Raji (cell line): ENCODE results near the gene PRRG2.

Experiments used
- POLR2A ChIP-seq: IDR thresholded peaks from 2 replicates; pipeline ENCODE4 v1.6.1; 2011; ENCODE audit warnings: low read depth, low read length, control low read depth; ENCODE audit not compliant: insufficient read depth

The PRRG2 gene

DNA sequence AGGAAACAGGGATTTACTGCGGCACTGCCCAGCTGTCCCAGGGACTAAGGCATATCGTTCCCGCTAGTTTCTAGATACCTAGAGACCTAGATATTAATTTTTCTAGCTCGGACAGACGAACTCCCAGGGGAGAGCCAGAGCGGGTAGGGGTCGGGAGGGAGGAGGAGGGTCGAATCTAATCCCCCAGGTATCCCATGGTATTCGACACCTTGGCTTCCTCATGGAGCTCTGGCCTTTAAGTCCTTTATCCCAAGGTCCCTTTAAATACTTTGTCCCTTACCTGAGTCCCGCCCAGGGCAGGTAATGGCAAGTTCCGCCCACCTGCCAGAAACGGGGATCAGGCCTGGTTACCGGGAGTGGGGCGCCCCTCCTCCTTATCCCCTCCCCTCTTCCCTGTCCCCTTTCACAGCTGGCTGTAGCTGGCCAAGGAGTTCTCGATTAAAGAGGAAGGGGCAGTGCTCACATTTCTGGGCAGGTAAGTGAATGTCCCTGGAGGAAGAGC, at the start of gene PRRG2:
Gene PRRG2, plus strand, starts transcription at position 310 of the 502 bp plus-strand sequence. CDS start 1,904 bp downstream, outside the sequence.
- TF ChIP-seq POLR2A: no peak

DNA sequence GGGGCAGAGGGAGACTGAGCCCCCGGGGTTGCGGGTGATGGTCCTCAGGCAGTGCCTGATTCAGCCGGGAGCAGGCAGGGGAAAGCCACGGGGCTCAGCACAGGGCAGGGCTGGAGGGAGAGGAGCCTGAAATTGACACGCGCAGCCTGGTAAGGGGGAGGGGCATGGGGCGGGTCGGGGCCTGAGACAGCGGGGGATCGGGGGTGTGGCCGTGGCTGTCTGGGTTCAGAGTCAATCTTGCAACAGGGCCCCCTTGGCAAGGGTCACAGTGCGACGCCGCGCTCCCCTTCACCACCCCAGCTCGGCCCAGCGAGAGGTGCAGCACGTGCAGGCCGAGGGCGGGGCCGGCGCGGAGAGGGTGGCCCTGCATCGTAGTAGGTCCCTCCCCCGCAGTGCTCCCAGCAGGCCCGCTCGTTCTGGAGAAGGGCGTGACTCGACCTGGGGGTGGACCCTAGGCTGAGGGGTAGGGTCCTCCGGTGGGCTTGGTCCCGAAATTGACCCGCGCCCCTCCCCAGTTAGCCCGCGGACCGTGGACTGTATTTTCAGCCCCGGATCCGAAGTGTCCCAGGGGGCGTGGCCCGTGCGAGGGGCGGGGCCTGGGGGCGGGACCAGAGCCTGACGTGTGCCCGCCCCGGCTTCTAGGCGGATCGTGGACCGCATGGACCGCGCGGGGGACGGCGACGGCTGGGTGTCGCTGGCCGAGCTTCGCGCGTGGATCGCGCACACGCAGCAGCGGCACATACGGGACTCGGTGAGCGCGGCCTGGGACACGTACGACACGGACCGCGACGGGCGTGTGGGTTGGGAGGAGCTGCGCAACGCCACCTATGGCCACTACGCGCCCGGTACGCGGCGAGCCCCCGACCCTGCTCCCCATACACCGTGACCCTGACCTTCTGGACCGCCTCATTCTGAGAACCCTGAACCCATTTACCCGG, 47.3 kb upstream of the PRRG2 start:
- TF ChIP-seq POLR2A: no peak

DNA sequence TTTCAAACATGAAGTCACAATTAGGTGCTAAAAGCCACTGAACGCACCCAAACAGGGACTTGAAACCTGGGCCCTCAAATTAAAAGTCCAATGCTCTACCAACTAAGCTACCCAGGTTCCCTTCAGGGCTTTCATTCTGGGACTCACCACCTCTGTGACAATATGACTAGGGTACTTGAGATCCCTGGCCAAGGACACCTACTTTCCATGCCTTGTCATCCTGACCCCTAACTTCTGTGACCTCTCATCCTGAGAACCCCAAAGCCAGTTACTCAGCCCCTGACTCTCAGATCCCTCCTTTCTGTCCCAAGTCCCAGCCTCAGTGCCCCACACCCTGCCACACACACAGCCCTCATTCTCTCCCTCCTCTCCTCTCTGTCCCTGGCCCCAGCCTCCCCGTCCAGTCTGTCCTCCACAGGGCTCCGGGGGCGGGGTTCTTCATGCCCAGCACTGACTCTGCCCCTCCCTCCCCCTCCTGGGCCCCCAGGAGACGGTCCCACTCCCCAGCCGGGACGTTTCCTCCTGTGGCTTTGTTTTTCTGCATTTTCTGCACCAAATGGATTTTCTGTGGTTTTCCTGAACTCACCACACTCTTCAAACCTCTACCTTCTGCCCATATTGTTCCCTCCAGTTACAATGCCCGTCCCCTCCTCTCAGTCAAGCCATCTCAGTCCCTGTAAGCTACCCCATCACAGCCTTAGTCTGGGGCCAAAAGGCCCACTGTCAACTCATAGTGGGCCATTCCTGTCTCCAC, 46.3 kb upstream of the PRRG2 start:
- no peak for TF ChIP-seq POLR2A

DNA sequence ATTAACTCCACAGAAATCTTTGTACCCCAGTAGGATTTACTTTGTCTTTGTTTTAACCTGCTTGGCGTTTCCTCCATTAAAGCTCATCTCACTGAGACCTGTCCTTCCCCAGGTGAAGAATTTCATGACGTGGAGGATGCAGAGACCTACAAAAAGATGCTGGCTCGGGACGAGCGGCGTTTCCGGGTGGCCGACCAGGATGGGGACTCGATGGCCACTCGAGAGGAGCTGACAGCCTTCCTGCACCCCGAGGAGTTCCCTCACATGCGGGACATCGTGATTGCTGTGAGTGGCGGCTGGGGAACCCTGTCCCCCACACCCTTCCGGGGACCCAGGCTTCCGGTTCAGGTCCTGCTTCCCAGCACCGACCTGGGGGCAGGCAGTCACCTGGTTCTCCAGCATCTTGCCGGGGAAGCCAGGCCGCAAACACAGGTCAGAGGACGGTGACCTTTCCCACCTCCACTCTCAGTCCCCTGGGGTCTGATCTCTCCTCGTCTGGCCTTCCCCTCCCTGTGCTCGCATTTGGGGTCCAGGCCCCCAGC, 44.1 kb upstream of the PRRG2 start:
- TF ChIP-seq POLR2A: no peak

DNA sequence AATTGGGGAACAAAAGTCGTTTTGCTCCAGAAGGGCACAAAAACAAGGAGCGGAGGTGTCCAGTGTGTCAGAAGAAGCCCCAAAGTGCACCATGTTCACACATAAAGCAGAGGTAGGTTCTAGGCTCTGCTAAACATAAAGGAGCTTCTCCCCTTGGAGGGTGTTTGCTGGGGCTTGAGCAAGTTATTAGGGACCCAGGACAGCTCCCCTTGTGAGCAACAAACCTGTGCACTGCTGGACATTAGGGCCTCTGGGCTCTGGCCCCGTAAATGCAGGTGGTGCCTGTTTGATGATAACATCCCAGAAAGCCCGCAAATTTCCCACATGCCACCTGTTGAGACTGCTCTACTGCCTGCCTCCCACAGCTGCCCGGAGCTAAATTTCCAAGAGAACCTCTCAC, 42.5 kb upstream of the PRRG2 start:
- no peak for TF ChIP-seq POLR2A

DNA sequence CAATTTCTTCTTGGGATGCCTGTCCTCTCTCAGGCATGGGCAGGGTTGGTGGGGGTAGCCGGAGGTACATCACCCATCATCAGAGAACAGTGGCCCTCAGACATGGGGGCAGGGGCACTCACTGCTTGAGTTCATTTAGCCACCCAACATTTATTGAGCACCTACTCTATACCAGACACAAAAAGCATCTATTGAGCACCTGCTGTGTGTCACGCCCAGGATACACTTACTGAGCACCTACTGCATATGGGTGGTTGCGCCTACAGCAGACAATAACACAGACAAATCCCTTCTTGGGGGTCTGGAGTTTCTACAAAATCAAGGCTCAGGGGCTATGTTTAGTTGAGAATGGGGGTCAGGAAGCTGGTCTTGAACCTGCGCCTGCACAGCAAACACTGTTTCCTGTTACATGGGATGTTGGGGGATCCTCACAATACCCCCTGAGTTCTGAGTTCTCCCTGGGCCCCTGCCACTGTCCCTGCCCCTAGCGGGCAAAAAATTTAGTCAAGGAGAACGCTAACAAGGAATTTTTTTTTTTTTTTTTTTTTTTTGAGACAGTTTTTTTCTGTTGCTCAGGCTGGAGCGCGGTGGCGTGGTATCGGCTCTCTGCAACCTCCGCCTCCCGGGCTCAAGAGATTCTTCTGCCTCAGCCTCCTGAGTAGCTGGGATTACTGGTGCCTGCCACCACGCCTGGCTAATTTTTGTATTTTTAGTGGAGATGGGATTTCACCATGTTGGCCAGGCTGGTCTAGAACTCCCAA, 41.7 kb upstream of the PRRG2 start:
- TF ChIP-seq POLR2A: no peak

DNA sequence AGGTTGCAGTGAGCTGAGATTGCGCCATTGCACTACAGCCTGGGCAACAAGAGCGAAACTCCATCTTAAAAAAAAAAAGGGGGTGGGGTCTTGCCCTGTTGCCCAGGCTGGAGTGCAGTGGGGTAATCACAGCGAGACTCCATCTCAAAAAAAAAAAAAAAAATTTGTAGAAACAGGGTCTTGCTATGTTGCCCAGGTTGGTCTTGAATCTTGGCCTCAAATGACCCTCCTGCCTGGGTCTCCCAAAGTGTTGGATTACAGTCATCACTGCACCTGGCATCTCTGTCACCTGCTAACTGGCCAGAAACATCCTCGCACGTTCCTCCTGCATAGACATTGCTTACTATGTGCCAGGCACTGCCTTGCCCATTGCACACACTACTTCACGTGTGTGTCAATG, 39.2 kb upstream of the PRRG2 start:
- TF ChIP-seq POLR2A: no peak

DNA sequence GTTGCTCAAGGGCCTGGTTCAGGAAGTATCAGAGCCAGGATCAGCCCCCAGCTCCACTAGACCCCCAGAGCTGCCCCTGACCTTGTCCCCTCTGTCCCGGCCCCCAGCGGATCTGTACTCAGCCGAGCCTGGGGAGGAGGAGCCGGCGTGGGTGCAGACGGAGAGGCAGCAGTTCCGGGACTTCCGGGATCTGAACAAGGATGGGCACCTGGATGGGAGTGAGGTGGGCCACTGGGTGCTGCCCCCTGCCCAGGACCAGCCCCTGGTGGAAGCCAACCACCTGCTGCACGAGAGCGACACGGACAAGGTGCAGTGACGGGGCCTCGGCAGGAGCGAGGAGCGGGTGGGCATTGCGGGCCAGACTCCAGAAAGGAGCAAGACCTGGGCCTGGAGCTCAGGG, 38.7 kb upstream of the PRRG2 start:
- no peak for TF ChIP-seq POLR2A

DNA sequence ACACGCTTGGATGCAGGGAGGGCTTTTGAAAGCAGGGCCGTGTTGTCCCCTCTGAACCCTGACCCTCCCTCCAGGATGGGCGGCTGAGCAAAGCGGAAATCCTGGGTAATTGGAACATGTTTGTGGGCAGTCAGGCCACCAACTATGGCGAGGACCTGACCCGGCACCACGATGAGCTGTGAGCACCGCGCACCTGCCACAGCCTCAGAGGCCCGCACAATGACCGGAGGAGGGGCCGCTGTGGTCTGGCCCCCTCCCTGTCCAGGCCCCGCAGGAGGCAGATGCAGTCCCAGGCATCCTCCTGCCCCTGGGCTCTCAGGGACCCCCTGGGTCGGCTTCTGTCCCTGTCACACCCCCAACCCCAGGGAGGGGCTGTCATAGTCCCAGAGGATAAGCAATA, 38.1 kb upstream of the PRRG2 start:
- TF ChIP-seq POLR2A: no peak

DNA sequence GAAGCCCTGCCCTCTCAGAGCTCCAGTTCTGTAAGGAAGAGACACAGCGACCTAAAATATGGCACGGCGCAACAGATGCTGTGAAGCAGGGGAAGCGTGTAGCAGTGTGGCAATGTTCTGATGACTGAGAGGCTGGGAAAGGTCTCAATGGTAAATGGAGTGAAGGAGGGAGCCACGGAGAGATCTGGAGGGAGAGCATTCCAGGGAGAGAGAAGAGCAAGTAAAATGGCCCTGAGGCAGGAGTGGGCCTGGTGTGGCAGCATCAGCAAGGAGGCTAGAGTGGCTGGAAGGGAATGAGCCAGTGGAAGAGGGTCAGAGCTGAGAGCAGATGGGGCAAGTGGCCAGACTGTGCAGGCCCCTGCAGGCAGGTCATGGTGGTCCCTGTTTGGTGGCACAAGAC, 37.0 kb upstream of the PRRG2 start:
- TF ChIP-seq POLR2A: no peak

DNA sequence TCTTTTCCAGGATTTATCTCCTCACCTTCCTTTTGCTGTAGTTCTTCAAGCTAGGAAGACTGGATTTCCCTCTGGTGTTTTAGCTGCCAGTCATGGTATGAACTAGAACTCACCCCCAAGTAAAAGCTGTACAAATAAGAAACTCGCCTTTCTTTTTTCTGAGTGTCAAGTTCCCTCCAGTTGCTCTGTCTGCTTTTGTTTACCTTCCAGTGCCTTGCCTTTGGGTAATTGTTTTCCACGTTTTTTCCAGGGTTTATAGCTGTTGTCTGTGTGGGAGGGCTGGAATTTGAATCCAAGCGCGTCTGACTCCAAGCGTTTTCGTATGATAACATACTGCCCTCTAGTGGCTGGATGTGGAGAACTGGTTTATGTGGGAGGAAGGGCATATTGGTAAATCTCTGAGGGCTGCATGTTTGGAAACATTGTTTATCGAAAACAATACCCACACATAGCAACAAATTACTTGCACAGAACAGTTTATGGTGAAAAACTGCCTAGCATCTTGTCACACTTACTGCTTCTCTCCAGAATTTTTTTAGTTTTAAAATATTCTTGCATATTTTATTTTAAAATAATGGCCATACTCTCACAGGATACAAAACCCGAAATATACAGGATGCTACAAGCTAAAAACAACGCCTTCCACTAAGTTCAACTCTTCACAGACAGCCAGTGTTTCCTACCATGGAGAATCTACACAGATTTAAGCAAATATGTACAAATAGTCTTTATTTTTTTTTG, 34.1 kb upstream of the PRRG2 start:
- no peak for TF ChIP-seq POLR2A

DNA sequence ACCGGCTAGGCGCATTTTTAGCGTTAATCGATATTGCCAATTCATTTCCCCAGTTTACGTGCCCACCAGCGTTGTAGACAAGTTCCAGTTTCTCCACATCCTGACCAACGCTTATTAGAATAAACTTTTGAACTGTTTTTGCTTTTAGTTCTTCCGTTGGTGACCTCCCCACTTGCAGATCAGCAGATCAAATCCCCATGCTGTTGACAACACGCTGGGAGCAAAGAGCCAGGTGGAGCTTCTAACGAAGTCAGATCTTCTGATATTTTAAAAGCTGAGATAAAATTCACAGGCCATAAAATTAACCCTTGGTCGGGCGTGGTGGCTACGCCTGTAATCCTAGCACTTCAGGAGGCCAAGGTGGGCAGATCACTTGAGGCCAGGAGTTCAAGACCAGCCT, 32.1 kb upstream of the PRRG2 start:
- TF ChIP-seq POLR2A: no peak

DNA sequence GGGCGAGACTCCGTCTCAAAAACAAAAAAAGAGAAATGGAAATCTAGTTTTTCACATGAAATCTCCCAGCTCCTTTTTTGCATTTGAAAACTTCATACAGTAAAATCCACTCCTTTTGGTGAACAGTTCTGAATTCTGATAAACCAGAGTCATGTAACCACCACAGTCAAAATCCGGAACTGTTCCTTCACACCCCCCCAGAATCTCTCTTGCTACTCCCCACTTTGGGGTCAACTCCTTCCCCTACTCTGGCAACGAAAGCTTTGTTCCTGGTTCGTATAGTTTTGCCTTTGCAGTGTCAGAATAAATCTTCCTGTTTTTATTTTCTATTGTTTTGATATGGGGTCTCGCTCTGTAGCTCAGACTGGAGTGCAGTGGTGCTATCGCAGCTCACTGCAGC, 29.6 kb upstream of the PRRG2 start:
- TF ChIP-seq POLR2A: no peak

DNA sequence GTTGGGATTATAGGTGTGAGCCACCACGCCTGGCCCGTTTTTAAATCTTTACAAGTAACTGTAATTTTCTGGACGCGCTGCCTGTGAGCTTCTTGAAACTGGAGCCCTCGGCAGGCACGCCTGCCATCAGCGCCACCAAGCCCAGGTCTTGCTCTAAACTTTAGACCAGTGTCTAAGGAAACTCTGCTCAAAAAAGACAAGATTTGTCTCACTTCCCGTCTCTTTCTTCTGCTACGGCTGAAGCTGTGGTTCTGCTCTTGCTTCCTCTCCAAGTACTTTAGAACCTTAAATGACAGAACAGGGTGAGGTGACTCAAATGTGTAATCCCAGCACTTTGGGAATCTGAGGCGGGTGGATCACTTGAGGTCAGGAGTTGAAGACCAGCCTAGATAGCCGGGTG, 28.4 kb upstream of the PRRG2 start:
- no peak for TF ChIP-seq POLR2A
